H9 (cell line): ENCODE measurements around the gene AVPR2. TPM values are rescaled to one million over a fixed set of nuclear protein-coding genes. Genes with fewer than 3 reads are reported as not detected.
A peak's percentile ranks its signal among the peaks of the same experiment; 100 is the strongest.

ENCODE experiments used
- DNase-seq: peaks from one replicate; pipeline ENCODE4 v3.0.0-alpha.2; 2017
- H2AFZ ChIP-seq: one replicate; pipeline ENCODE4 v1.6.1; 2013; ENCODE audit warnings: mild to moderate bottlenecking, low read length, control low read depth, moderate library complexity
- H2AK5ac ChIP-seq: 2 replicates; pipeline ENCODE4 v1.6.1; 2013; ENCODE audit warnings: low read length, control low read depth, mixed read lengths; ENCODE audit not compliant: insufficient read length
- H2BK120ac ChIP-seq: one replicate; pipeline ENCODE4 v1.6.1; 2013; ENCODE audit warnings: low read depth, mild to moderate bottlenecking, low read length, control low read depth, inconsistent platforms; ENCODE audit not compliant: poor library complexity, severe bottlenecking
- H2BK12ac ChIP-seq: 2 replicates; pipeline ENCODE4 v1.6.1; 2013; ENCODE audit warnings: low read length, control low read depth, mixed read lengths, low read depth; ENCODE audit not compliant: insufficient read length
- H2BK15ac ChIP-seq: 2 replicates; pipeline ENCODE4 v1.6.1; 2013; ENCODE audit warnings: low read depth, low read length, control low read depth
- H2BK20ac ChIP-seq: one replicate; pipeline ENCODE4 v1.6.1; 2013; ENCODE audit warnings: low read depth, mild to moderate bottlenecking, low read length, control low read depth, inconsistent platforms; ENCODE audit not compliant: poor library complexity, severe bottlenecking
- H2BK5ac ChIP-seq: 2 replicates; pipeline ENCODE4 v1.6.1; 2013; ENCODE audit warnings: low read length, control low read depth, mixed read lengths; ENCODE audit not compliant: insufficient read length
- H3K14ac ChIP-seq: 2 replicates; pipeline ENCODE4 v1.6.1; 2013; ENCODE audit warnings: low read length, control low read depth; ENCODE audit not compliant: insufficient read depth
- H3K18ac ChIP-seq: 2 replicates; pipeline ENCODE4 v1.6.1; 2013; ENCODE audit warnings: low read depth, mild to moderate bottlenecking, mixed read lengths, low read length, control low read depth; ENCODE audit not compliant: insufficient read length
- H3K23ac ChIP-seq: 2 replicates; pipeline ENCODE4 v1.6.1; 2013; ENCODE audit warnings: low read length, control low read depth, mixed read lengths, low read depth; ENCODE audit not compliant: insufficient read length
- H3K23me2 ChIP-seq: 2 replicates; pipeline ENCODE4 v1.6.1; 2013; ENCODE audit warnings: low read depth, mild to moderate bottlenecking, mixed read lengths, low read length, control low read depth; ENCODE audit not compliant: insufficient read length, poor library complexity, severe bottlenecking
- H3K27ac ChIP-seq: 2 replicates; pipeline ENCODE4 v1.5.1; 2013; ENCODE audit warnings: low read length, control low read depth, mixed read lengths, low read depth; ENCODE audit not compliant: insufficient read length
- H3K27me3 ChIP-seq: 2 replicates; pipeline ENCODE4 v1.6.1; 2013; ENCODE audit warnings: low read length, control low read depth, inconsistent platforms; ENCODE audit not compliant: insufficient read depth
- H3K4ac ChIP-seq: 2 replicates; pipeline ENCODE4 v1.6.1; 2013; ENCODE audit warnings: low read depth, mild to moderate bottlenecking, control low read depth, inconsistent platforms, low read length, moderate library complexity
- H3K4me1 ChIP-seq: 2 replicates; pipeline ENCODE4 v1.6.1; 2013; ENCODE audit warnings: low read length, control low read depth, inconsistent platforms; ENCODE audit not compliant: insufficient read depth
- H3K4me2 ChIP-seq: 2 replicates; pipeline ENCODE4 v1.6.1; 2013; ENCODE audit warnings: low read length, control low read depth, mixed read lengths; ENCODE audit not compliant: insufficient read length, insufficient read depth
- H3K56ac ChIP-seq: 2 replicates; pipeline ENCODE4 v1.6.1; 2013; ENCODE audit warnings: low read depth, mild to moderate bottlenecking, mixed read lengths, low read length, control low read depth; ENCODE audit not compliant: insufficient read length
- H3K79me1 ChIP-seq: 2 replicates; pipeline ENCODE4 v1.6.1; 2013; ENCODE audit warnings: low read depth, mild to moderate bottlenecking, moderate library complexity, low read length, control low read depth, inconsistent platforms; ENCODE audit not compliant: insufficient read depth, poor library complexity, severe bottlenecking
- H3K79me2 ChIP-seq: 2 replicates; pipeline ENCODE4 v1.6.1; 2013; ENCODE audit warnings: low read length, control low read depth, inconsistent platforms; ENCODE audit not compliant: insufficient read depth
- H3K9ac ChIP-seq: 2 replicates; pipeline ENCODE4 v1.6.1; 2013; ENCODE audit warnings: low read length, control low read depth, mixed read lengths; ENCODE audit not compliant: insufficient read length; ENCODE audit errors: extremely low read depth
- H3K9me3 ChIP-seq: one replicate; pipeline ENCODE4 v1.6.1; 2013; ENCODE audit warnings: low read depth, low read length, inconsistent platforms; ENCODE audit not compliant: control insufficient read depth
- H3T11ph ChIP-seq: one replicate; pipeline ENCODE4 v1.6.1; 2013; ENCODE audit warnings: mild to moderate bottlenecking, low read length, control low read depth, inconsistent platforms
- H4K20me1 ChIP-seq: one replicate; pipeline ENCODE4 v1.6.1; 2013; ENCODE audit not compliant: control insufficient read depth, insufficient read length, insufficient read depth
- H4K5ac ChIP-seq: 2 replicates; pipeline ENCODE4 v1.6.1; 2013; ENCODE audit warnings: low read depth, mild to moderate bottlenecking, mixed read lengths, low read length, control low read depth; ENCODE audit not compliant: insufficient read length
- H4K8ac ChIP-seq: replicated peaks from 2 replicates; pipeline ENCODE4 v1.6.1; 2013; ENCODE audit warnings: low read length, control low read depth, mixed read lengths, low read depth; ENCODE audit not compliant: insufficient read length
- H4K91ac ChIP-seq: 2 replicates; pipeline ENCODE4 v1.6.1; 2013; ENCODE audit warnings: low read depth, mild to moderate bottlenecking, moderate library complexity, mixed read lengths, low read length, control low read depth; ENCODE audit not compliant: insufficient read length
- H3K27ac Mint-ChIP-seq, 3 experiments: 2 replicates in 2 of 3; 3 replicates in 1 of 3; pipeline ENCODE4 v1.8.0; 2020 to 2021; ENCODE audit warnings: mixed read lengths in 3 of 3, mild to moderate bottlenecking in 1 of 3, moderate library complexity in 1 of 3
- H3K27me3 Mint-ChIP-seq: 2 replicates; pipeline ENCODE4 v1.8.0; 2021; ENCODE audit warnings: low read depth, mild to moderate bottlenecking, moderate library complexity, mixed read lengths
- H3K36me3 Mint-ChIP-seq, 3 experiments: 2 replicates in 2 of 3; 3 replicates in 1 of 3; pipeline ENCODE4 v1.8.0; 2020 to 2021; ENCODE audit warnings: low read depth in 3 of 3, mixed read lengths in 3 of 3; ENCODE audit not compliant: insufficient read depth in 1 of 3
- H3K4me1 Mint-ChIP-seq, 2 experiments: 2 replicates each; pipeline ENCODE4 v1.8.0; 2020; ENCODE audit warnings: mixed read lengths in 2 of 2
- H3K4me3 Mint-ChIP-seq, 2 experiments: 2 replicates in 1 of 2; 3 replicates in 1 of 2; pipeline ENCODE4 v1.8.0; 2020 to 2021; ENCODE audit warnings: mild to moderate bottlenecking in 2 of 2, mixed read lengths in 2 of 2, moderate library complexity in 1 of 2
- H3K9me3 Mint-ChIP-seq, 2 experiments: 2 replicates in 1 of 2; 3 replicates in 1 of 2; pipeline ENCODE4 v1.8.0; 2020; ENCODE audit warnings: mild to moderate bottlenecking in 2 of 2, mixed read lengths in 2 of 2, moderate library complexity in 1 of 2
- WGBS: extraction: QIAGEN DNeasy Blood & Tissue Kit; methylation state at CpG from one replicate; pipeline ENCODE4 v1.1.7; 2013; ENCODE audit warnings: missing lambda C conversion rate, low lambda C conversion rate, mixed read lengths; ENCODE audit not compliant: insufficient read length; ENCODE audit errors: extremely low coverage; 5-methylcytosine and 5-hydroxymethylcytosine counted together
- total RNA-seq: library from RNA; stranded (reverse); gene quantifications from 2 replicates; pipeline ENCODE4 v1.2.1, GENCODE V29; 2021
- TF ChIP-seq, protein P1 (sequence below): fragments of 200-600 bp; sonication (generic); conservative IDR thresholded peaks from 3 replicates; pipeline ENCODE4 v1.8.0; 2021; ENCODE audit warnings: antibody characterized with exemption, mild to moderate bottlenecking

Gene AVPR2
- total RNA-seq, 1 experiment from 2014 or later = not detected

DNA sequence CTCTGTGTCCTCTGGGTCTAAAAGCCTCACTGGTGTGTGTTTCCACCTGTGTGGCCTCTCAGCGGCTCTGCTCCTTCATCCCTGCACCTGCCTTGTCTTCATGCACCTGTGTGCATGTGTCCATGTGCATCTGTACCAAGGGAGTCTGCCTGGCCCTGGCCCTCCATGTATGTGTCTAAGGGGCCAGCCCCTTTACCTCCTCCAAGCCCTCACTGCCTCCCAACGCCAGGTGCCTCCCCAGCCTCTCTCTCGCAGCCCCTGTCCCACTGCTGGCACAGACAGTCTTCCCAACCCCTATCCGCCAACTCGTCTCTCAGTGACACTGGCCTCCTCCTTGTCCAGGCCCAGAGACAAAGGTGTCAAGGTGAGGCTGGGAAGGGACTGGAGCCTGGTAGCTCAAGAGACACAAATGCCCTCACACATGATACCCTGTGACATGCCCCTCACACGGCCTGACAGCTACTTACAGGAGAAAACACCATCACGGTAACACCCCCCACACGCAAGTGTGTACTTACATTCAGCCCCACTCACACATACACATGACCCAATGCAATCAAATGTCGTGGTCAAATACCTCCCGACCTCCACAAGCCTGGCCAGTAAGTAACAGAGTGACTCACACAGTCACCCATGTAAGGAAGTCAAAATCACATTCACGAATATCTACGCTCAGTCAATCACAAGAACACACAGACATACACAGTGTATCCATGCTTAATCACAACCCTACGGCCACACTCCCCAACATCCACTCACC, 29.9 kb upstream of the AVPR2 start:
- H3K36me3 Mint-ChIP-seq = peaks cover 6 to 23% (median 13%) of the 10 kb centered on the region in 3 experiments; a peak in 6 of 7 replicates
- peak overlapping the region in 1 of 2 experiments; percentile 22; a peak in 3 of 5 replicates for H3K4me3 Mint-ChIP-seq
- Histone ChIP-seq H3K4ac (no peak overlapping the region), H3K4me2 (no peak overlapping the region), H3K27ac (no peak overlapping the region), H2BK12ac (no peak overlapping the region), H4K8ac (no peak overlapping the region), H2AK5ac (no peak overlapping the region), H2BK20ac (no peak overlapping the region), H2BK15ac (no peak overlapping the region), H3K27me3 (no peaks in the 10 kb centered on the region), H3K14ac (no peak overlapping the region), H3K56ac (no peak overlapping the region), H2BK120ac (no peak overlapping the region), H3K9ac (no peak overlapping the region), H3K79me2 (no peaks in the 10 kb centered on the region), H3K18ac (no peak overlapping the region), H3K79me1 (no peaks in the 10 kb centered on the region), H4K91ac (no peak overlapping the region), H3K23me2 (peaks cover 3% of the 10 kb centered on the region), H2BK5ac (no peak overlapping the region), H4K5ac (no peak overlapping the region), H3K9me3 (no peaks in the 10 kb centered on the region), H4K20me1 (no peaks in the 10 kb centered on the region), H3K4me1 (no peaks in the 10 kb centered on the region; the same call in none of the 2 replicates), H3K23ac (no peak overlapping the region), H3T11ph (no peak overlapping the region), H2AFZ (no peak overlapping the region)
- TF ChIP-seq, protein P1, sequence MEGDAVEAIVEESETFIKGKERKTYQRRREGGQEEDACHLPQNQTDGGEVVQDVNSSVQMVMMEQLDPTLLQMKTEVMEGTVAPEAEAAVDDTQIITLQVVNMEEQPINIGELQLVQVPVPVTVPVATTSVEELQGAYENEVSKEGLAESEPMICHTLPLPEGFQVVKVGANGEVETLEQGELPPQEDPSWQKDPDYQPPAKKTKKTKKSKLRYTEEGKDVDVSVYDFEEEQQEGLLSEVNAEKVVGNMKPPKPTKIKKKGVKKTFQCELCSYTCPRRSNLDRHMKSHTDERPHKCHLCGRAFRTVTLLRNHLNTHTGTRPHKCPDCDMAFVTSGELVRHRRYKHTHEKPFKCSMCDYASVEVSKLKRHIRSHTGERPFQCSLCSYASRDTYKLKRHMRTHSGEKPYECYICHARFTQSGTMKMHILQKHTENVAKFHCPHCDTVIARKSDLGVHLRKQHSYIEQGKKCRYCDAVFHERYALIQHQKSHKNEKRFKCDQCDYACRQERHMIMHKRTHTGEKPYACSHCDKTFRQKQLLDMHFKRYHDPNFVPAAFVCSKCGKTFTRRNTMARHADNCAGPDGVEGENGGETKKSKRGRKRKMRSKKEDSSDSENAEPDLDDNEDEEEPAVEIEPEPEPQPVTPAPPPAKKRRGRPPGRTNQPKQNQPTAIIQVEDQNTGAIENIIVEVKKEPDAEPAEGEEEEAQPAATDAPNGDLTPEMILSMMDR = no peak
- DNase-seq = no peak
- H3K27ac Mint-ChIP-seq = no peak overlapping the region
- peaks cover 69 to 86% of the 10 kb centered on the region in 2 experiments for H3K9me3 Mint-ChIP-seq
- peaks cover 14% of the 10 kb centered on the region for H3K27me3 Mint-ChIP-seq
- H3K4me1 Mint-ChIP-seq = peaks cover 23 to 51% of the 10 kb centered on the region in 2 experiments
- no CpG with 5 or more reads among the region's 13 CpGs for whole genome bisulfite sequencing
